GM19467 (cell line): Measurements from ENCODE around the gene HBA2.
"Not testable (repeated sequence)": the region's sequence is repeated elsewhere in the genome, so short reads cannot be mapped to it uniquely, and the experiment has no call there.

Source experiments
- ATAC-seq: cut with Tn5 transposase; IDR thresholded peaks from one replicate; pipeline ENCODE4 v1.9.1; 2021; ENCODE audit warnings: mild to moderate bottlenecking, moderate library complexity; ENCODE audit not compliant: unreplicated experiment

The HBA2 gene

GRCh38 chr16:173928-174769 is 1.5 kb downstream of the HBA2 start:
- not testable (repeated sequence) for ATAC-seq

DNA sequence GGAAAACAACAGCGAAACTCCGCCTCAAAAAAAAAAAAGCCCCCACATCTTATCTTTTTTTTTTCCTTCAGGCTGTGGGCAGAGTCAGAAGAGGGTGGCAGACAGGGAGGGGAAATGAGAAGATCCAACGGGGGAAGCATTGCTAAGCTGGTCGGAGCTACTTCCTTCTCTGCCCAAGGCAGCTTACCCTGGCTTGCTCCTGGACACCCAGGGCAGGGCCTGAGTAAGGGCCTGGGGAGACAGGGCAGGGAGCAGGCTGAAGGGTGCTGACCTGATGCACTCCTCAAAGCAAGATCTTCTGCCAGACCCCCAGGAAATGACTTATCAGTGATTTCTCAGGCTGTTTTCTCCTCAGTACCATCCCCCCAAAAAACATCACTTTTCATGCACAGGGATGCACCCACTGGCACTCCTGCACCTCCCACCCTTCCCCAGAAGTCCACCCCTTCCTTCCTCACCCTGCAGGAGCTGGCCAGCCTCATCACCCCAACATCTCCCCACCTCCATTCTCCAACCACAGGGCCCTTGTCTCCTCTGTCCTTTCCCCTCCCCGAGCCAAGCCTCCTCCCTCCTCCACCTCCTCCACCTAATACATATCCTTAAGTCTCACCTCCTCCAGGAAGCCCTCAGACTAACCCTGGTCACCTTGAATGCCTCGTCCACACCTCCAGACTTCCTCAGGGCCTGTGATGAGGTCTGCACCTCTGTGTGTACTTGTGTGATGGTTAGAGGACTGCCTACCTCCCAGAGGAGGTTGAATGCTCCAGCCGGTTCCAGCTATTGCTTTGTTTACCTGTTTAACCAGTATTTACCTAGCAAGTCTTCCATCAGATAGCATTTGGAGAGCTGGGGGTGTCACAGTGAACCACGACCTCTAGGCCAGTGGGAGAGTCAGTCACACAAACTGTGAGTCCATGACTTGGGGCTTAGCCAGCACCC is 2.6 kb downstream of the HBA2 start:
- no peak for ATAC-seq

DNA sequence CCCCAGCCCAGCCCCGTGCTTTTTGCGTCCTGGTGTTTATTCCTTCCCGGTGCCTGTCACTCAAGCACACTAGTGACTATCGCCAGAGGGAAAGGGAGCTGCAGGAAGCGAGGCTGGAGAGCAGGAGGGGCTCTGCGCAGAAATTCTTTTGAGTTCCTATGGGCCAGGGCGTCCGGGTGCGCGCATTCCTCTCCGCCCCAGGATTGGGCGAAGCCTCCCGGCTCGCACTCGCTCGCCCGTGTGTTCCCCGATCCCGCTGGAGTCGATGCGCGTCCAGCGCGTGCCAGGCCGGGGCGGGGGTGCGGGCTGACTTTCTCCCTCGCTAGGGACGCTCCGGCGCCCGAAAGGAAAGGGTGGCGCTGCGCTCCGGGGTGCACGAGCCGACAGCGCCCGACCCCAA is 3.3 kb downstream of the HBA2 start:
- ATAC-seq = not testable (repeated sequence)

DNA sequence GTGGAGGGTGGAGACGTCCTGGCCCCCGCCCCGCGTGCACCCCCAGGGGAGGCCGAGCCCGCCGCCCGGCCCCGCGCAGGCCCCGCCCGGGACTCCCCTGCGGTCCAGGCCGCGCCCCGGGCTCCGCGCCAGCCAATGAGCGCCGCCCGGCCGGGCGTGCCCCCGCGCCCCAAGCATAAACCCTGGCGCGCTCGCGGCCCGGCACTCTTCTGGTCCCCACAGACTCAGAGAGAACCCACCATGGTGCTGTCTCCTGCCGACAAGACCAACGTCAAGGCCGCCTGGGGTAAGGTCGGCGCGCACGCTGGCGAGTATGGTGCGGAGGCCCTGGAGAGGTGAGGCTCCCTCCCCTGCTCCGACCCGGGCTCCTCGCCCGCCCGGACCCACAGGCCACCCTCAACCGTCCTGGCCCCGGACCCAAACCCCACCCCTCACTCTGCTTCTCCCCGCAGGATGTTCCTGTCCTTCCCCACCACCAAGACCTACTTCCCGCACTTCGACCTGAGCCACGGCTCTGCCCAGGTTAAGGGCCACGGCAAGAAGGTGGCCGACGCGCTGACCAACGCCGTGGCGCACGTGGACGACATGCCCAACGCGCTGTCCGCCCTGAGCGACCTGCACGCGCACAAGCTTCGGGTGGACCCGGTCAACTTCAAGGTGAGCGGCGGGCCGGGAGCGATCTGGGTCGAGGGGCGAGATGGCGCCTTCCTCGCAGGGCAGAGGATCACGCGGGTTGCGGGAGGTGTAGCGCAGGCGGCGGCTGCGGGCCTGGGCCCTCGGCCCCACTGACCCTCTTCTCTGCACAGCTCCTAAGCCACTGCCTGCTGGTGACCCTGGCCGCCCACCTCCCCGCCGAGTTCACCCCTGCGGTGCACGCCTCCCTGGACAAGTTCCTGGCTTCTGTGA is 4.1 kb downstream of the HBA2 start, which contains the start of gene HBA1:
Gene HBA1, plus strand, starts transcription at position 204 of the 906 bp plus-strand sequence. Its CDS starts 37 bp downstream, at position 241.
- ATAC-seq = not testable (repeated sequence)

- no peak for ATAC-seq
Observed at GRCh38 chr16:177394-177822, 4.7 kb downstream of the HBA2 start.

GRCh38 chr16:177981-178667 is 5.4 kb downstream of the HBA2 start:
- no peak for ATAC-seq

DNA sequence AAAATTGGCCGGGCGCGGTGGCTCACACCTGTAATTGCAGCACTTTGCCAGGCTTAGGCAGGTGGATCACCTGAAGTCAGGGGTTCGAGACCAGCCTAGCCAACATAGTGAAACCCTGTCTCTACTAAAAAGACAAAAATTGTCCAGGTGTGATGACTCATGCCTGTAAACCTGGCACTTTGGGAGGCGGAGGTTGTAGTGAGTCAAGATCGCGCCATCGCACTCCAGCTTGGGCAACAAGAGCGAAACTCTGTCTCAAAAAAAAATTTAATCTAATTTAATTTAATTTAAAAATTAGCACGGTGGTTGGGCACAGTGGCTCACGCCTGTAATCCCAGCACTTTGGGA is 6.0 kb downstream of the HBA2 start:
- no peak for ATAC-seq

GRCh38 chr16:179211-180092 is 6.8 kb downstream of the HBA2 start:
- no peak for ATAC-seq

- ATAC-seq = no peak
Observed at GRCh38 chr16:180101-180675, 7.5 kb downstream of the HBA2 start, which contains the start of gene HBQ1. TSS of gene HBQ1 (plus strand) at chr16:180459. CDS start at chr16:180487, 28 bp downstream.

DNA sequence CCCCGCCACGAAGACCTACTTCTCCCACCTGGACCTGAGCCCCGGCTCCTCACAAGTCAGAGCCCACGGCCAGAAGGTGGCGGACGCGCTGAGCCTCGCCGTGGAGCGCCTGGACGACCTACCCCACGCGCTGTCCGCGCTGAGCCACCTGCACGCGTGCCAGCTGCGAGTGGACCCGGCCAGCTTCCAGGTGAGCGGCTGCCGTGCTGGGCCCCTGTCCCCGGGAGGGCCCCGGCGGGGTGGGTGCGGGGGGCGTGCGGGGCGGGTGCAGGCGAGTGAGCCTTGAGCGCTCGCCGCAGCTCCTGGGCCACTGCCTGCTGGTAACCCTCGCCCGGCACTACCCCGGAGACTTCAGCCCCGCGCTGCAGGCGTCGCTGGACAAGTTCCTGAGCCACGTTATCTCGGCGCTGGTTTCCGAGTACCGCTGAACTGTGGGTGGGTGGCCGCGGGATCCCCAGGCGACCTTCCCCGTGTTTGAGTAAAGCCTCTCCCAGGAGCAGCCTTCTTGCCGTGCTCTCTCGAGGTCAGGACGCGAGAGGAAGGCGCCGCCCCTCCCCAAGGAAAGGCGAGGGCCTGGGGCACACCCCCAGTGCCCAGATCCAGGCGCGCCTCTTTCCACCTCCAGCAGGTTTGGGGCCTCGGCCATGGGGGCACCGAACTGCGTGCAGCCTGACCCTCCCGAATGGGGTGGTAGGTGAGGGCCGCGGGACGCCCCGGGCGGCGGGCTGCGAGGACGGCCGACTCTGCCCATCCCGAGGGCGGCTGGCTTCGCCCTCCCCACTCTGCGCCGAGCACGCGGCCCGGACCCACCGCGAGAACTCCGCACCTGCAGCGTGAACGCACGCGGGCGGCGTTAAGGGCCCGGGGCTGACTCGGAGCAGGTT is 8.2 kb downstream of the HBA2 start:
- ATAC-seq = no peak

GRCh38 chr16:181565-182021 is 8.9 kb downstream of the HBA2 start:
- no peak for ATAC-seq

DNA sequence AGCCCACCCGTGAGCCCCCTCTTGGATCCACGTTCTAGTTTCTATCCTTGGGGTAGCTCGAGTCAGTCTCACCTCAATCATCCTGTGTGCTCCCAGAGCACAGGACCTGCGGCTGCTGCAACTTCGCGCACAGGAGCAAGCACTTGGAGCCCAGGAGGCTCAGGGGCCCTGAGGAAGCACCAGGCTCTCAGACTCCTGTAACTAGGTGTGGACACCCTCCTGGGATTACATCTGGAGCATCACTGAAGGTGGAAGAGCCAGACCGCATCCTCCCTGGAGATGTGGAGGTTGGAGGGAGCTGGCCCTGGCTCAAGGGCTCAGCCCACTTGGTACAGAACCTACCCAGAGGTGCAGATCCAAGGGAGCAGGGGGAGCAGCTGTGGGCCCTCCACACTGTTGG is 10.3 kb downstream of the HBA2 start:
- no peak for ATAC-seq

- no peak for ATAC-seq
Observed at GRCh38 chr16:185213-185612, 12.5 kb downstream of the HBA2 start.

DNA sequence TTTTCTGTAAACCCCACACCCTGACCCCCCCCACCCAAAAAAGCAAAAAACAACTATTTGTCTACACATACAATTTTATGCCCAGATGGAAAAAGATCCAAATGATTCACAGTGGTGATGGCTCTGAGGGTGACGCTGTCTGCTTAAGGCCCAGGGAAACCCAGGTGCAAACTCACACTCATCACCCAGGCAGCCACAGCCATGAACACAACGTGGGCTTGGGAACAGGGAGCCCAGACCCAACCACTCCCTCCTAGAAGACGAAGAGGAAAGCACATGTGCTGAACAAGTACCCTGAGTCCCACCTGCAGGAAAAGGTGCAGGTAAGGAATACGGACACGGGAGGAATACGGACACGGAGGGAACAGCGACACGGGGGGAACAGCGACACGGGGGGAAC is 13.0 kb downstream of the HBA2 start:
- no peak for ATAC-seq

DNA sequence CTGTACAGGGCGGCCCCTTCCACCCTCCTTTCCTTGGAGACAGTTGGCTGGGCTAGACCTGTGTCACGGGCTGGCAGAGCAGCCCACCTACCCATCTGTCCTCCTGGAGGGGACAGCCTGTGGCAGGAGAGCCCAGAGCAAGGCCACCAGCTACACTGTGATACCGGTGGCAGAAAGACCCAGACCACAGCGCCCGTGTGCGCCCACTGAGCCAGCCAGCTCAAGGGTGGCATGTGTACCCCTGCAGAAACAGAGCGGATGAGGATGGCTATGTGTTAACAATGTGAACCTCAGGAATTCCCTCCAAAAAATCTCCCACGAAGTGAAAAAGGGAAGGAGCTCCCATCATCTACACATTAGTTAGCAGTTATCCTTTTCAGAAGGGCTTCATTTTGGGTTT is 14.7 kb downstream of the HBA2 start:
- no peak for ATAC-seq

GRCh38 chr16:188674-189073 is 16.0 kb downstream of the HBA2 start:
- ATAC-seq = no peak

GRCh38 chr16:189604-190186 is 17.0 kb downstream of the HBA2 start:
- no peak for ATAC-seq
